Measurements from ENCODE around the gene HMG20A.

DNA sequence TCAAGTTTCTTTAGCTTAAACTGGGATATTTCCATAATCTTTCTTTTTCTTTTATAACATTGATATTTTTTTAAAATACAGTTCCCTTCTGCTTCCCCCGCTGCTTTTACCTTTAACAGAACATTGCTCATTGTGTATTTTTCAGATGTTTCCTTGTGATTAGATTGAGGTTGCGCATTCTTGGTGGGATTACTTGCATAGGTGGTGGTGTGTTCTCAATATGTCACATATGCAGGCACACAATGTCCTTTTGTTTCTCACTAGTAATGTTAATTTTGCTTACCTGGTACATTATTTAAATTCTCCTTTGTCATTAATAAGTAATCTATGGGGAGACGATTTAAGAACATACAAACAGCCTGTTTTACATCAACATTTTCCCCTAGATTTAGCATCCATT, 48.2 kb downstream of the HMG20A start:
- TF ChIP-seq, protein P1, sequence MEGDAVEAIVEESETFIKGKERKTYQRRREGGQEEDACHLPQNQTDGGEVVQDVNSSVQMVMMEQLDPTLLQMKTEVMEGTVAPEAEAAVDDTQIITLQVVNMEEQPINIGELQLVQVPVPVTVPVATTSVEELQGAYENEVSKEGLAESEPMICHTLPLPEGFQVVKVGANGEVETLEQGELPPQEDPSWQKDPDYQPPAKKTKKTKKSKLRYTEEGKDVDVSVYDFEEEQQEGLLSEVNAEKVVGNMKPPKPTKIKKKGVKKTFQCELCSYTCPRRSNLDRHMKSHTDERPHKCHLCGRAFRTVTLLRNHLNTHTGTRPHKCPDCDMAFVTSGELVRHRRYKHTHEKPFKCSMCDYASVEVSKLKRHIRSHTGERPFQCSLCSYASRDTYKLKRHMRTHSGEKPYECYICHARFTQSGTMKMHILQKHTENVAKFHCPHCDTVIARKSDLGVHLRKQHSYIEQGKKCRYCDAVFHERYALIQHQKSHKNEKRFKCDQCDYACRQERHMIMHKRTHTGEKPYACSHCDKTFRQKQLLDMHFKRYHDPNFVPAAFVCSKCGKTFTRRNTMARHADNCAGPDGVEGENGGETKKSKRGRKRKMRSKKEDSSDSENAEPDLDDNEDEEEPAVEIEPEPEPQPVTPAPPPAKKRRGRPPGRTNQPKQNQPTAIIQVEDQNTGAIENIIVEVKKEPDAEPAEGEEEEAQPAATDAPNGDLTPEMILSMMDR (IDR thresholded peaks at IDR 0.05): no peak
- TF ChIP-seq POLR2A (IDR thresholded peaks at IDR 0.05): no peak

Data from Peyer's patch (tissue), 4 donors.